ENCODE measurements around the gene TIAM2. TPM values are rescaled to one million over a fixed set of nuclear protein-coding genes. Genes with fewer than 3 reads are reported as not detected.
A peak's percentile ranks its signal among the peaks of the same experiment; 100 is the strongest.
"Not testable (repeated sequence)": the region's sequence is repeated elsewhere in the genome, so short reads cannot be mapped to it uniquely, and the experiment has no call there.

Gene TIAM2
- polyA plus RNA-seq, 3 donors from 2014 or later, result 0.28 to 2.3 TPM; not detected in 1

DNA sequence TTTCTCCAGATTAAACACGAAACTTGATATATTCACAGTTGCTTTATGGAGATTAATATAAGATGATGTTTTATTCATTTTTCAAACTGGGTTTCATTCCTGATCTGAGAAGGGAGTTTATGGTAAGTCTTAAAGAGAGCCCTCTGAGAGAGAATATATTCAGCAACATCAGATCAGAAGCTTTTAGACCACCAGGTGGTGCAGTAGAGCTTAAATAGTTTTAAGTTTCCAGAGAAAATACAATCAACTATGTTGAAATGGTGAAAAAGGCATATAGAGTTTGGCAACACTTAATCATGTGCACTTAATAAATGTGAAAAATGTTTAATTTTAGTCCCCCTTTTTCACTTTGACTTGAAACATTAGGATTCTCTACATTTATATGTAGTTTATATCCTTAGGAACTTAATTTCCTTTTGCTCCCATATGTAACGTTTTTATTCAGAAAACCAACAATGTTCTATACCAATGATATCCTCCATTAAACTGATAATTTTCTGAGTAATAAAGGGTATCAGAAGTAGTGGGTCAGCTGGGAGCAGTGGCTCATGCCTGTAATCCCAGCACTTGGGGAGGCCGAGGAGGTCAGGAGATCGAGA lies 182.3 kb downstream of the TIAM2 start:
- H3K27ac Mint-ChIP-seq, result no peak overlapping the region
- DNase-seq, result peak in 2 of 3 donors; percentile 15 to 39
- H3K4me1 Mint-ChIP-seq, result peaks cover 1 to 6% of the 10 kb centered on the region in 2 donors
- no peaks in the 10 kb centered on the region for H3K36me3 Mint-ChIP-seq
- H3K27me3 Mint-ChIP-seq (ENCODE audit: low read depth in 3 of 3), result no peaks in the 10 kb centered on the region
- H3K4me3 Mint-ChIP-seq, result no peak overlapping the region
- H3K9me3 Mint-ChIP-seq, result no peaks in the 10 kb centered on the region

DNA sequence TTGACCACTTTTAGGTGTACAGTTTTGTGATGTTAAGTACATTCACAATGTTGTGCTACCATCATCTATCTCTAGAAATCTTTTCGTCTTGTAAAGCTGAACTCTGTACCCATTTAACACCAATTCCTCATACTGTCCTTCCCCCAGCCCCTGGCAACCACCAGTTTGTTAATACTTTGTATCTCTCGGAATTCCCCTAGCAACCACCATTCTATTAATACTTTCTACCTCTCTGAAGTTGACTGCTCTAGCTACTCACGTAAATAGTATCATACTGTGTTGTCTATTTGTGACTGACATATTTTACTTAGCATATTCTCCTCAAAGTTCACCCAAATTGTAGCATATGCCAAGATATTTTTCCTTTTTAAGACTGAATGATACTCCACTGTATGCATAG lies 186.4 kb downstream of the TIAM2 start:
- no peaks in the 10 kb centered on the region for H3K27me3 Mint-ChIP-seq (ENCODE audit: low read depth in 3 of 3)
- no peaks in the 10 kb centered on the region for H3K9me3 Mint-ChIP-seq
- H3K4me1 Mint-ChIP-seq, result no peaks in the 10 kb centered on the region
- no peak overlapping the region for H3K27ac Mint-ChIP-seq
- H3K4me3 Mint-ChIP-seq, result no peak overlapping the region
- H3K36me3 Mint-ChIP-seq, result no peaks in the 10 kb centered on the region
- no peak for DNase-seq

DNA sequence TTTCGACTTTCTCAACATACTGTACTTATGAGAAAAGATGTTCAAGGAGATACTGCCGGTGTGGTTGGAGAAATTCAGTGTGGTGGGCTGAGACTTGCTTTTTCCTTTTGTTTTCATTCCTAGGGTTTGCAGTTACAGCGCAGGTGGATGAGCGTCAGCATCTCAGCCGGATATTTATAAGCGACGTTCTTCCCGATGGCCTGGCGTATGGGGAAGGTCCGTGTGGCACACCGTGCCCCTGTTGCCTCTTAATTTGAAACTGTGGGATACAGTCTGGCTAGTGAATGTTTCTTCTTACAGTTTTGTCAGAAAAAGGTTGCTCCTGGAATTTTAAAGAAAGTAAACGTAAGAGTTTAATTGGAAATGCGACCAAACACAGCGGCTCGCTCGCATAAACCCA lies 187.0 kb downstream of the TIAM2 start:
- Mint-ChIP-seq H3K36me3 (no peaks in the 10 kb centered on the region), H3K27me3 (ENCODE audit: low read depth in 3 of 3) (no peaks in the 10 kb centered on the region), H3K9me3 (no peaks in the 10 kb centered on the region), H3K4me3 (no peak overlapping the region), H3K27ac (no peak overlapping the region), H3K4me1 (peaks cover 0 to 3% of the 10 kb centered on the region in 2 donors)
- no peak for DNase-seq

DNA sequence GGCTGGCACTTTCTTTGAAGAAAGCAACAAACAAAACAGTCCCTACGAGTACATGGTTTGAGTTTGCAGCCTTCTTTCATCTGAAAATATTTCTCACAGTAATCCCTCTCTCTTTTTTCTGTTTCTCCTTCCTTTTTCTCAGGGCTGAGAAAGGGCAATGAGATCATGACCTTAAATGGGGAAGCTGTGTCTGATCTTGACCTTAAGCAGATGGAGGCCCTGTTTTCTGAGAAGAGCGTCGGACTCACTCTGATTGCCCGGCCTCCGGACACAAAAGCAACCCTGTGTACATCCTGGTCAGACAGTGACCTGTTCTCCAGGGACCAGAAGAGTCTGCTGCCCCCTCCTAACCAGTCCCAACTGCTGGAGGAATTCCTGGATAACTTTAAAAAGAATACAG lies 188.0 kb downstream of the TIAM2 start:
- Mint-ChIP-seq H3K36me3 (no peaks in the 10 kb centered on the region), H3K27me3 (ENCODE audit: low read depth in 3 of 3) (no peaks in the 10 kb centered on the region), H3K27ac (no peak overlapping the region), H3K4me3 (no peak overlapping the region), H3K9me3 (no peaks in the 10 kb centered on the region), H3K4me1 (peaks cover 0 to 7% of the 10 kb centered on the region in 2 donors)
- no peak for DNase-seq

DNA sequence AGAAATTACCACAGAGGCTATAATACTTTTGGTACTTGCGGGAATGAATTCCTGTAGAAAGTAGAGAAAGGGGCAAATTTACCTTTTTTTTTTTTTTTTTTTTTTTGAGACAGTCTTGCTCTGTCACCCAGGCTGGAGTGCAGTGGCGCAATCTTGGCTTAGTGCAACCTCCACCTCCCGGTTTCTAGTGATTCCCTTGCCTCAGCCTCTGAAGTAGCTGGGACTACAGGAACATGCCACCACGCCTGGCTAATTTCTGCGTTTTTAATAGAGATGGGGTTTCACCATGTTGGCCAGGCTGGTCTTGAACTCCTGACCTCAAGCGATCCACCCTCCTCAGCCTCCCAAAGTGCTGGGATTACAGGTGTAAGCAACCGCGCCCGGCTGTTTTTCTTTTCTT lies 189.9 kb downstream of the TIAM2 start:
- not testable (repeated sequence) for H3K4me3 Mint-ChIP-seq; H3K36me3 Mint-ChIP-seq; H3K9me3 Mint-ChIP-seq; H3K27ac Mint-ChIP-seq; DNase-seq; H3K27me3 Mint-ChIP-seq (ENCODE audit: low read depth in 3 of 3)
- peaks cover 7 to 27% of the 10 kb centered on the region in 2 donors for H3K4me1 Mint-ChIP-seq

DNA sequence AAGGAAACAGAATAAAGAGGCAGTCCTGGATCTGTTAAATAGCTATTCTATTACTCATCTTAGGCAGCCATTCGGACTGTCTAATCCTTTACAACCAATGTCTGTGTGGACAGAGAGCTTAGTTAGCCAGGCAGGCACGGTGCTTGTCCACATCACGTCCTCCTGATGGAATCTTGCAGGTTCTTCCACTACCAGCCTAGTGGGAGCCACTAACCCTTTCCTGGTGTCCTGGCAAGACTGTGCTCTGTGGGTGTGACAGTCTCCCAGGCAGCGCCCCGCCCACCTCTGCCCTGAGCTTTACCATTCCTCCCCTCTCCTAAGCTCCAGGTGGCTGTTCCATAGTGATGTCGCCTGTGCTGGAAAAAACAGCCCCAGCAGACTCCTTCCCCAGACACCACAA lies 190.4 kb downstream of the TIAM2 start:
- Mint-ChIP-seq H3K4me3 (no peak overlapping the region), H3K36me3 (no peaks in the 10 kb centered on the region), H3K4me1 (peaks cover 7 to 27% of the 10 kb centered on the region in 2 donors), H3K27ac (no peak overlapping the region), H3K27me3 (ENCODE audit: low read depth in 3 of 3) (peaks cover 0 to 4% (median 0%) of the 10 kb centered on the region in 3 donors), H3K9me3 (no peaks in the 10 kb centered on the region)
- DNase-seq, result no peak

DNA sequence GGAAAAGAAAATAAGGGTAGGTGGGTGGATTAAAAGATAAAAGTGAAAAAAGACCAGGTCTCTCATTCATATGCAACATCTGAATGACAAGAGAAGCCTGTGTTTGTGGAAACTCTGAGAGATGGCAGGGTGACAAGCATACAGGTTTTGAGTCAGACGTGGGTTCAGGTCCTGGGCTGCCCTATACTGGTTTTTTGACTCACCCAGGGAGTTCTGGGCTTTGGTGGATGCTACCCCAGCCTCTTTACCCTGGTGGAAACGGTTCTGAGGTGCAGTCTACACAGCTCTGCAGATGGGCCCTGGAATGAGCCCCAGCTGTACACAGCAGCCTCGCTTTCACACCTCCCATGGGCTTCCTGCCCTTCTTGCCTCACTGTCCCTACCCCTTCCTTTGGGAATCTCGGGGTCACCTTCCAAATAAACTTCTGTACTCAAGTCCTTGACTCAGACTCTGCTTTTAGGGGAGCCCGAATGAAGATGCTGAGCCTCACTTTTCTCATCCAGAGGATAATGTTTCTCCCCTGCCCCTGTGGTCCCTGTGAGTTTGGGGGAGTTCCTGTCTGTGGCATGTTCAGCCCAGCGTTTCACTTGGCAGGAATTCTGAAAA lies 191.0 kb downstream of the TIAM2 start:
- no peak for DNase-seq
- no peak overlapping the region for H3K4me3 Mint-ChIP-seq
- peaks cover 0 to 4% (median 0%) of the 10 kb centered on the region in 3 donors for H3K27me3 Mint-ChIP-seq (ENCODE audit: low read depth in 3 of 3)
- H3K9me3 Mint-ChIP-seq, result no peaks in the 10 kb centered on the region
- peaks cover 7 to 27% of the 10 kb centered on the region in 2 donors for H3K4me1 Mint-ChIP-seq
- H3K36me3 Mint-ChIP-seq, result no peaks in the 10 kb centered on the region
- no peak overlapping the region for H3K27ac Mint-ChIP-seq

DNA sequence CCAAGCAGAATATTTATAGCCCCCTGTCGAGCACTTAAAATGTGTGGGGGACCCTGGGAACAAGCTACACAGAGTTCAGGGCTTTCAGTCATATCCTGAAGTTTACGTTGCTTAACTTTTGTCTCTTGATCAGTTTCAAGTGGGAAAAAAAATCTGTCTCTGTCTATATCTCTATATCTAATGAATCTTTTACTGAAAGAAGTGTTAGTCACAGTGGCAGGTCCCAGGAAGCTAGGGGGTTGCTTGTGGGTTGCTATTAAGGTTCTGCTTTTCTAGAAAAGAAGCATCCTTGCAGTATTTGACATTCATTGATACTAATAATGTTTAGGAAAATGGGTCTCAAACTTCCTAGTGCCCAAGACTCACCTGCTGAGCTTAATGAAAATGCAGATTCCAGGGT lies 192.0 kb downstream of the TIAM2 start:
- no peak overlapping the region for H3K27ac Mint-ChIP-seq
- peaks cover 0 to 4% (median 2%) of the 10 kb centered on the region in 3 donors for H3K27me3 Mint-ChIP-seq (ENCODE audit: low read depth in 3 of 3)
- no peaks in the 10 kb centered on the region for H3K36me3 Mint-ChIP-seq
- no peaks in the 10 kb centered on the region for H3K9me3 Mint-ChIP-seq
- H3K4me3 Mint-ChIP-seq, result peak overlapping the region in 1 of 5 donors; percentile 41
- peaks cover 7 to 27% of the 10 kb centered on the region in 2 donors for H3K4me1 Mint-ChIP-seq
- DNase-seq, result peak in 1 of 3 donors; percentile 11

DNA sequence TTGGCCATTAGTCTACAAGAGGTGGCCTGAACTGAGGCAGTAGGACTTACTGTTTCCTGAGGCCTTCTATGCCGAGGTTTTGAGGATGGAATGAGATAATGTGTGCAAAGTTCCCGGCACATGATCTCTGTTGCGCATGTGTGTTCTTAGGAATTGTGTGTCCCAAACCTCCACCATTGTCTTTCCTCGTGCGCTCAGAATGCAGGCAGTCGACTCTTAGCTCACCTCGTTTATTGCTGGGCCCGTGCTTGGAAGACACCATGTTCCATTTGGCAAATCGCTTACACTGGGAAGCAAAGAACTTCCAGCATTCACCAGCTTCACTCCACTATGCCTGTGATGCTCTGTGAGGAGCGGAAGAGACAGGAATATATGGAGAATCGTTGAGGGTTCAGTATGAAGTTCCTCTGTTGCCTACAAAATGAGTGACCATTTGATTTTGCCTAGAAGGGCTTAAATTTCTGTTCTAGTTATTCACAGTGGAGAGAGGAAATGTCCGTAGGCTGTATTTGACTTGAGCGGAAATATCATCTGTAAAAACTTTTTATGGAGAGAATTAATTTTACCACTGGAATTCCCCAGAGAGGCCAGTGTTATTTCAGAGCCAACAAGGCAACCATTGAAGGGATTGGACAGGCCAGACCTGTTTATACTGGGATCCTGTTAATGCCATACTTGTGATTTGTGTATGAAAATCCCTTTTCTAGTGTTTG lies 193.0 kb downstream of the TIAM2 start:
- Mint-ChIP-seq H3K27ac (no peak overlapping the region), H3K27me3 (ENCODE audit: low read depth in 3 of 3) (peaks cover 0 to 4% (median 2%) of the 10 kb centered on the region in 3 donors), H3K36me3 (no peaks in the 10 kb centered on the region), H3K4me3 (peak overlapping the region in 1 of 5 donors; percentile 38), H3K4me1 (peaks cover 7 to 27% of the 10 kb centered on the region in 2 donors), H3K9me3 (no peaks in the 10 kb centered on the region)
- DNase-seq, result no peak

DNA sequence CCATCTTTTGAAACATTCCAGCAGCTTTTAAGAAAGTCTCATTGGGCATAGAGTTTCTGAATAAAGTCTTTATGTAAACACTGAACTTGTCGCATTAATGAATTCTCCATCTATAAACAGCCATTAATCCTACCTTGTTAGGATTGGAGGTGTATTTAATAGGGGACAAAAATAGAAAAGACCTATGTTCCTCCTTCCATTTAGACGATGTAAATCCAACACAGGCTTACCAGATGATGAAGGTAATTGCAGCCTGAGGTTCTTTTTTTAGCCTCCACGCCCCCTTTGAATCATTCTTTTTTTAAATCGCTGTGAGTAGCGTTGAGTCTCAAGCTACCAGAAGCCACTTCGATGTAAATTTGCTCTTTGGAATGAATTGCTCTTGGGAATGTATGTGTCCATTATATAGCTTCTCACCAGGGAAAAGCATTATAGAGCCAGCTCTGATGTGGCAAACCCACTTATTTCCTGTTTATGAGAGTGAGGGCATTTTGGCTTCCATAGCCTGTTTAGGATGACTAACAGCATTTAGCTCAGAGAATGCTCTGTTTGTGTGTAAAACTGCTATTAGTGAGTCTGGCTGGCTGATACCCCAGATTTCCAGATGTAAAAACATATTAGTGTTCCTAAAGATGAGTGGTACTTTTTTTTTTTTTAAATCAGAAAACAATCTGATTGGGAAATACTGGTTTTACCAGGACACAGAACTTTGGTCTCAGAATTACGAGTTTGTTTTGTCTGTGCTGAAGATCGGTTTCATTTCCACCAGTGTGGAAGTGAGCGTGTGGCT lies 193.8 kb downstream of the TIAM2 start:
- Mint-ChIP-seq H3K9me3 (no peaks in the 10 kb centered on the region), H3K27ac (peak overlapping the region in 1 of 6 donors; percentile 68)

DNA sequence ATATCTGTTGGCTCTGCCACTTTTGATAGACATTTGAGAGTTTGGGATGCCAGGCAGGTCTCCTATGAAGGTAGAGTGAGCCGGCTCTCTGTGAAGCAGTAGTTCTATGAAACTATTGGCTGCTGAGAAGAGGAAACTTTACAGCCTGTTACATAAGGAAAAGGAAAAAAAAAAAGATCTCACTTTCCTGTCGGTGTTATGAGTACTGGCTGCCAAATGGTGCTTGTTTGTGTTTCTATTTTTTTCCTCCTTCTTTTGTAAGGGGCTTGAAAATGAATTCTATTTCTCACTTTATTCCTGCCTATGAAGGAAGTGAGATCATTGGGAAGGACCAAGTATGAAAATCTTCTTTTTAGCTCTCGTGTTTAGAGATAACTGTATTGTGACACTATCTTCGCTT lies 195.6 kb downstream of the TIAM2 start:
- H3K36me3 Mint-ChIP-seq, result no peaks in the 10 kb centered on the region
- no peaks in the 10 kb centered on the region for H3K9me3 Mint-ChIP-seq
- H3K4me1 Mint-ChIP-seq, result peaks cover 7 to 27% of the 10 kb centered on the region in 2 donors
- no peak overlapping the region for H3K4me3 Mint-ChIP-seq
- DNase-seq, result no peak
- peaks cover 2 to 6% (median 4%) of the 10 kb centered on the region in 3 donors for H3K27me3 Mint-ChIP-seq (ENCODE audit: low read depth in 3 of 3)
- peak overlapping the region in 1 of 6 donors; percentile 16 for H3K27ac Mint-ChIP-seq

More for the DNA sequence above, 193.8 kb downstream of the TIAM2 start:
- H3K36me3 Mint-ChIP-seq, result no peaks in the 10 kb centered on the region
- peaks cover 1 to 4% (median 2%) of the 10 kb centered on the region in 3 donors for H3K27me3 Mint-ChIP-seq (ENCODE audit: low read depth in 3 of 3)
- no peak for DNase-seq
- peaks cover 7 to 27% of the 10 kb centered on the region in 2 donors for H3K4me1 Mint-ChIP-seq
- H3K4me3 Mint-ChIP-seq, result peak overlapping the region in 2 of 5 donors; percentile 12 to 71

DNA sequence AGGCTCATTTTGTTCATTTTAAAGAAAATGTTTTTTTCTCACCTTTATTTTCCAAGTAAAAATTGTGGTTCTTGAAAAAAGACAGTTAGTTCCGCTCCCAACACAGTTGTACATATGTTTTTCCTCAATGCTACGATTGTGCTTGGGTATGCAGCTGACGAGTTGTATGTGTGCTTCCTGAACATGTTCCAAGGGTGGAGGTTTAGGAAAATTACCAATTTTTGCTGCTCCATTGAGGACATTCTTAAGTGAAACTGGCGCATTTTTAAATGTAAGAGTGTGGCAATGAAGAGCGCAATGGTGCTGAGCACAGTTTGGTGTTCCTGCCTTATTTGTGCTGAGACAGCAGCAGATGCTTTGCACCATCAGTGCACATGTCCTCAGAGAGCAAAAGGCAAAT lies 198.4 kb downstream of the TIAM2 start:
- peaks cover 7 to 15% of the 10 kb centered on the region in 2 donors for H3K4me1 Mint-ChIP-seq
- no peaks in the 10 kb centered on the region for H3K9me3 Mint-ChIP-seq
- no peak overlapping the region for H3K27ac Mint-ChIP-seq
- no peak for DNase-seq
- no peak overlapping the region for H3K4me3 Mint-ChIP-seq
- H3K36me3 Mint-ChIP-seq, result no peaks in the 10 kb centered on the region
- H3K27me3 Mint-ChIP-seq (ENCODE audit: low read depth in 3 of 3), result peaks cover 2 to 6% (median 4%) of the 10 kb centered on the region in 3 donors

DNA sequence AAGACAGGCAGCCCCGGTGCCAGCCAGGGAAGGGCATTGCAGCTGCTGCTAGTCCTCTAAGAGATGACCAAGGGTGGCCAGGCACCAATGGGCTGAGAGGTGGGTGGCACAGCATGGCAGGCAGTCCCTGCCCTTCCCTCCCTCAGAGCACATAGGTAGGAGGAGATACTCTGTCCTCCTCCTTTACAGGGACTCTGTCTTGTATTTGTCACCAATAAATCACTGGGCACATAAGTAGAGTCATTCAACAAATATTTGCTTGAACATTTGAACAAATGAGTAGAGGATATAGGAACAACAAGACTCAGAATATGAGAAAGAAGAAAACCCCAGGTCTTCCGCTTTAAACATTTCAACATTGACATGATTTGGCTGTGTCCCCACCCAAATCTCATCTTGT lies 199.3 kb downstream of the TIAM2 start:
- no peaks in the 10 kb centered on the region for H3K9me3 Mint-ChIP-seq
- DNase-seq, result no peak
- H3K27me3 Mint-ChIP-seq (ENCODE audit: low read depth in 3 of 3), result peaks cover 2 to 6% (median 6%) of the 10 kb centered on the region in 3 donors
- peaks cover 2 to 6% of the 10 kb centered on the region in 2 donors for H3K4me1 Mint-ChIP-seq
- no peak overlapping the region for H3K27ac Mint-ChIP-seq
- H3K36me3 Mint-ChIP-seq, result no peaks in the 10 kb centered on the region
- no peak overlapping the region for H3K4me3 Mint-ChIP-seq

DNA sequence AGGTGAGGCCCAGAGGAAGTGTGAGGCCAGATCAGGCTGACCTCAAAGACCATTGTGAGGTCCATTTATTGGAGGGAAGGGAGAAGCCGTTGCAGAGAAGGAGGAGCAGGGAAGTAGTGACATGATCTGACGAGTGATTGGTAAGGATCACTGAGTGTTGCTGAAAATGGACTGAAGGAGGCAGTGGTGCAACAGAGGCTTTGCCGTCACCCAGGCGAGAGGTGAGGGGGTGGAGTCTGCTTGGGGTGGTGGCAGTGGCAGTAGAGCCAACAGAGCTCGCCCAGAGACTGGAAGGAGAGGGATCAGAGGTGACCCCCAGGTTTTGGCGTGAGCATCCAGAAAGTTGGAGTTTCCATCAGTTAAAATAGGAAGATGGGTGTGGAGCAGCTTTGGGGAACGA lies 200.8 kb downstream of the TIAM2 start:
- Mint-ChIP-seq H3K36me3 (no peaks in the 10 kb centered on the region), H3K27ac (no peak overlapping the region), H3K4me3 (no peak overlapping the region), H3K9me3 (no peaks in the 10 kb centered on the region), H3K27me3 (ENCODE audit: low read depth in 3 of 3) (peaks cover 2 to 7% (median 5%) of the 10 kb centered on the region in 3 donors), H3K4me1 (no peaks in the 10 kb centered on the region)
- DNase-seq, result no peak

Data from immature natural killer cell (primary cell).